Lower leg skin (tissue), 3 donors: Measurements from ENCODE around the gene GPBAR1.

Experiments used
- CTCF ChIP-seq, 3 donors: fragments of 450-650 bp; IDR thresholded peaks; one replicate each; pipeline ENCODE4 v1.5.1; 2016; ENCODE audit warnings: antibody characterized with exemption in 3 of 3, mild to moderate bottlenecking in 3 of 3, moderate library complexity in 2 of 3
- POLR2A ChIP-seq, 2 donors: fragments of 450-650 bp; IDR thresholded peaks; one replicate each; pipeline ENCODE4 v1.6.1; 2016 to 2017; ENCODE audit warnings: antibody characterized with exemption in 2 of 2, mild to moderate bottlenecking in 1 of 2, moderate library complexity in 1 of 2

GRCh38 chr2:218282173-218282991 lies 21.6 kb downstream of the GPBAR1 start:
- TF ChIP-seq CTCF (IDR thresholded peaks at IDR 0.05): no peak
- TF ChIP-seq POLR2A (IDR thresholded peaks at IDR 0.05): no peak
